IPS-18a (cell line): ENCODE measurements around the gene ATRN.

Experiments used
- H3K27ac ChIP-seq: one replicate; pipeline ENCODE4 v1.5.1; 2013; ENCODE audit warnings: low read length
- H3K27me3 ChIP-seq: one replicate; pipeline ENCODE4 v1.6.1; 2013; ENCODE audit warnings: mild to moderate bottlenecking, low read length; ENCODE audit not compliant: control insufficient read depth, insufficient read depth
- H3K36me3 ChIP-seq: one replicate; pipeline ENCODE4 v1.6.1; 2013; ENCODE audit warnings: low read depth, low read length; ENCODE audit not compliant: control insufficient read depth
- H3K4me1 ChIP-seq: one replicate; pipeline ENCODE4 v1.6.1; 2013; ENCODE audit warnings: low read depth, low read length; ENCODE audit not compliant: control insufficient read depth
- H3K4me3 ChIP-seq: one replicate; pipeline ENCODE4 v1.5.1; 2013; ENCODE audit warnings: low read length
- H3K9ac ChIP-seq: one replicate; pipeline ENCODE4 v1.6.1; 2013; ENCODE audit warnings: mild to moderate bottlenecking, low read length, moderate library complexity
- H3K9me3 ChIP-seq: one replicate; pipeline ENCODE4 v1.6.1; 2013; ENCODE audit warnings: low read depth, low read length; ENCODE audit not compliant: control insufficient read depth

ATRN gene

DNA sequence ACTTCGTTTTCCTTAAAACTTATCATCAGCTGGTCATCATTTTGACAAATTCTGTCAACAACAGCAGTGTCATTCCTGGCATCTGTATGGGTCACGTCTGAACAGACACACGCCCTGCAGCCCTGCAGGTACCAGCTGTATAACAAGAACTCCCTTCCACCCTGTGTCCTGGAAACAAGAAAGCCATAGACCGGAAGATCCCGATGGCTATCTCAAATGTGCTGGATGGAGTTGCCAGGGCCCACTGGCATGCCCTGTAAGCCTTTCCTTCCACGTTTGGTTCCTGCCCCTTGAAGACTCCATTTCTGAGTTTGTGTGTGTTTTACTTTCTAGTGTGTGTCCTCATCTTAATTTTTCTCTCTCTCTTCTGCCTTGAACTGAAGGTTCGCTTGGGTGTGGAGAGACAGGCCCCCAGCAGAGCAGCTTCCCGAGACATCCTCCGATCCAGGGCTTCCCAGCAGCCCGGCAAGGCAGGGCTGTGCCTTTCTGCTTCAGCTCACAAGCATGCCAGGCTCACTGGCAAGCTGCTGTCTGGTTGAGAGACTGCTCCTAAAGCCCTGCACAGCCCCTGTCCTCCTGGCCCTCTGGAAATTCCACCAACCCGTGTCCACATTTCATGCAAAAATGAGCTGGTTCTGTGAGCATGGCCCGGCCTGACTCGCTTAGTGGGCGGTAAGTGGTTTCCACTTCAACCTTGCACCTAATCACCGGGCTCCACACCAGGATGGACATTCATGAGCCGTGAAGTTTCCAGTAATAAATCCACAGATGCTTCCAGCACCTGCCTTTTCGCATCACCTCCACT, 183.7 kb downstream of the ATRN start:
- H3K9ac ChIP-seq = no peak overlapping the region
- H3K9me3 ChIP-seq = no peaks in the 10 kb centered on the region
- no peak overlapping the region for H3K4me3 ChIP-seq
- H3K4me1 ChIP-seq = no peaks in the 10 kb centered on the region
- no peaks in the 10 kb centered on the region for H3K36me3 ChIP-seq
- H3K27ac ChIP-seq = no peak overlapping the region
- H3K27me3 ChIP-seq = no peaks in the 10 kb centered on the region

DNA sequence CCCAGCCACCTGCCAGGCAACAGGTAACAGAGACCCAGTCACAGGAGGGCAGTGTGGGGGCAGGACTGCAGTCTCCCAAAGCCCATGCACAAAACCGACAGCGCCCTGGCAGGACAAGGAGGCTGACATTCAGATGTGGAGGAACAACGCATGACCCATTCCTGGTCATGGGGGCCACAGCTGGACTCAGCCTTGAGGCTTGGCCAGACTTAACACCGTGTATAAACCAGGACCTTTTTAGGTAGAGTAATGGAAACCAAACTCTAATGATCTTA, 184.2 kb downstream of the ATRN start:
- Histone ChIP-seq H3K27me3 (no peaks in the 10 kb centered on the region), H3K36me3 (no peaks in the 10 kb centered on the region), H3K9ac (no peak overlapping the region), H3K4me3 (no peak overlapping the region), H3K4me1 (no peaks in the 10 kb centered on the region), H3K9me3 (no peaks in the 10 kb centered on the region), H3K27ac (no peak overlapping the region)

DNA sequence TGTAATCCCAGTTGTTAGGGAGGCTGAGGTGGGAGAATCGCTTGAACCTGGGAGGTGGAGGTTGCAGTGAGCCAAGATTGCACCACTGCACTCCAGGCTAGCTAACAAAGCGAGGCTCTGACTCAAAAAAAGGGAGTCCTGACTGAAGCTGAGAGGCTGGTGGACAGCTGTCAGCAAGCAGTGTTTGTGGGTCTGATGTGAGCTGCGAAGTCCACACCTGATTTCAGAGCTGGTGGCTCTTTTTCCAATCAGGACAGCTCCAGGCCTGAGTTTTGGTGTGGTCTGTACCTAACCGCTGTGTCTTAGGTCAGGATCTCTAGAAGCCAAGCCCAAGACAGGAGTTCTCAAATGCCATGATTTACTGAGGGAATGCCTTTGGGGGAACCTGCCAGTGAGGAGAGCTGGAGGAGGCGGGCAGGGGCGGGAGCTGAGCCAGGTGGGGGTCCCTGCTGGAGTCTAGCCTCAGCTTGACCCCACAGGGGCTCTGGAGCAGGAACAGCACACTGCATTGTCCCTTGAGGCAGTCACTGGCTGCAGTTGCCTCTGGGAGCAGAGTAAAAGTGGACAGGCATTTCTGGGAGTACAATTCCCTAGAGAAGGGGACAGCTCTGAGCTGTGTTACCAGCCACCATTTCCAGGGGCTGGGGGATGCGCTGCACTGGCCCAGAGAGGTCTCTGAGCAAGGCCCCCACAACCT, 187.3 kb downstream of the ATRN start:
- no peaks in the 10 kb centered on the region for H3K4me1 ChIP-seq
- H3K9me3 ChIP-seq = no peaks in the 10 kb centered on the region
- H3K27ac ChIP-seq = no peak overlapping the region
- H3K9ac ChIP-seq = no peak overlapping the region
- H3K4me3 ChIP-seq = no peak overlapping the region
- H3K36me3 ChIP-seq = no peaks in the 10 kb centered on the region
- no peaks in the 10 kb centered on the region for H3K27me3 ChIP-seq

DNA sequence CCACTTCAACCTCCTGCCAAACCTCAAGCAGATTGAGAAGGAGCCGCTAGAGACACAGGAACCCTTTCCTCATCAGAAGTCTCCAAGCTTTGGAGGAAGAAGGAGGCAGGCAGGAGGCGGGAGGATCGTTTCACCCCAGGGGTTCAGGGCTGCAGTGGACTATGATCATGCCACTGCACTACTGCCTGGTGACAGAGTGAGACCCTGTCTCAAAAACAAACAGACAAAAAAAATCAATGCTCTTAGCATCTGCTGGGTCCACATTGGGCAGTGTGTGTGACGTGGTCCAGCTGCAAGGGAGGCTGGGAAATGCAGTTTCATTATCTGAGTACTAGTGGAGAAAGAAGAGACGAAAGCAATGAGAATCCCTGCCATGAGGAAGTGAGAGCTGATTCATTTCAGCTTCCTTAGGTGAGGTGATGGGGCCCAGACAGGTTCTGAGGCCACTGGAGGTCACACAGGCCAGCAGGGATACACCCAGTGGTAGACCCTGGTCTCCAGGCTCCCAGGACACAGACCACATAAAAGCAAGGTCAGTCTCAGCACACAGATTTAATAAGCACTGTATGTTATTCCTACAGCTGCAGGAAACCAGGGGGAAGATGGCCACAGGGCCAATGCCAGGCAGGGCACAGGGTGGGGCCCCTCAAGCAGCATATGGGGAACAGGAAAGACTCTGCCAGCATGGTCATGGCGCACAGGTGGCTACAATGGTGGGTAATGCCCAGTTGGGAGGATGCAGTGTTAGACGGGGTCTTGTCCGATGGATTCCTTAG, 188.1 kb downstream of the ATRN start:
- no peaks in the 10 kb centered on the region for H3K27me3 ChIP-seq
- no peaks in the 10 kb centered on the region for H3K4me1 ChIP-seq
- H3K9me3 ChIP-seq = no peaks in the 10 kb centered on the region
- H3K9ac ChIP-seq = no peak overlapping the region
- H3K36me3 ChIP-seq = no peaks in the 10 kb centered on the region
- H3K4me3 ChIP-seq = no peak overlapping the region
- no peak overlapping the region for H3K27ac ChIP-seq

DNA sequence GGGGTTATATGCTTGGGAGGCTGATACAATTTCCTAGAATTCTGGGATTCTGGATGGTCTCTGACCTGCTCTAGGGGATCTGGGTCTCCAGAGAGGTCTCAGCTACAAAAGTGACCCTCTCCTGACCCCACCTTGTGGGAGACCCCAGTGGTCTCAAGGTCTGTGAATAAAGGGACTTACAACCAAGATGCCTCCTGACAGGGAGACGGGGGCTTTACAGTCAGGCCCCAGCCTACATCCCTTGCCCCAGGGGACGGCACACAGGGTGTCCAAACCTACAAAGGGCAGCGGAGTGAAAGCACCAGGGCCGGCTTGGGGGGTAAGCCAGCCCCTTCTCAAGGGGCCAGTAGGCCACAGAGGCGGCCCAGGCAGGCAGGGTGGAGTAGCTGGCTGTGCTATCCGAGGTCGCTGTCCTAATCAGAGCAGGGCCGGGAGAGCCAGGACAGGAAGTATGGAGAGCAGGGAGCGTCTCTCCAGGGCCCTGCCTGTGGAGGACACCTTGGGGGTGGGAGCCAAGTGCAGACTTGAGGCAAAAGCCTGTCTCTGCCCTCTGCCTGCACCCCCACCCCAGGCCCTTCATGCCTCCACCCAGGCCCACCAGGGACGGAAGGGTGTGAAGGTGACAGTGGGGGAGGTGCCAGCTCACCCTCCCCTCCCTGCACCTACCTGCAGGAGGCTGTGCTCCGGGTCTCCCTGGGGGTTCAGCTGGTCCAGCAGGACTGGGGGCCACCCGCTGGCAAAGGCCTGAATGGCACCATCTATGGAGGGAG, 188.9 kb downstream of the ATRN start:
- Histone ChIP-seq H3K27ac (no peak overlapping the region), H3K36me3 (no peaks in the 10 kb centered on the region), H3K9me3 (no peaks in the 10 kb centered on the region), H3K9ac (no peak overlapping the region), H3K4me1 (no peaks in the 10 kb centered on the region), H3K27me3 (no peaks in the 10 kb centered on the region), H3K4me3 (no peak overlapping the region)

DNA sequence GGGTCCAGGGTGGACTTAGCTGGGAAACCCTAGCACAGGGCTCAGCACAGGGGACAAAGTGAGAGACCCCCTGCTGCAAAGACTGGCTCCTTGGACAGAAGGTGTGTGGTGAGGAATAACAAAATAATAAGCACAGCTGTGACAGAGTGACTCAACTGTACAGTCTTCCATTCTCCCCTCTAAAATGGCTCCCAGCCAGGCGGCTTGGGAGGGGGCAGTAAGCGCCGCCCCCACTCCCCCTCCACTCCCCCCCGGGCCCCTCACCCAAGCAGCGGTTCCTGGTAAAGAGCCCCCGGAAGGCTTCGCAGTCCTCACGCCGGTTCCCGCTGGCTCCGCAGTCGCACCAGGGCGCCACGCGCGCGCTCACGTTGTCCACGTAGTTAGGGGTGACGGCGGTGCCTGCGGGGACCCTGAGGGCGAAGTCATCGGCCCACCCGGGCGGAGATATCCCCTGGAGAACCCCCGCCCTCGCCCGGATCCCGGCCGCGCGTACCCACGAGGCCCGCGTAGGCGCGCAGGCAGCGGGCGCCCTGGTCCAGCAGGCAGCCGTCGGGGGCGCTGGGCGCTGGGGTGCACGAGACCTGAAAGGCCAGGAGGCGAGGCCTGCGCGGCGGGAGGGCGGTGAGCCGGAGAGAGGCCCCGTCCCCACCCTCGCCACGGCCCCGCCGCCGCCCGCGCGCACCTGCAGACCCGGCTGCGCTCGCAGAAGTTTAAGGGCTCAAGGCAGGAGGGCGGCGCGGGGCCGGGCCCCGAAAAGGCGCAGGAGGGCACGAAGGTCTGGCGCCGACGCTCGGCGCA, 189.6 kb downstream of the ATRN start:
- Histone ChIP-seq H3K4me3 (no peak overlapping the region), H3K36me3 (no peaks in the 10 kb centered on the region), H3K4me1 (no peaks in the 10 kb centered on the region), H3K27me3 (no peaks in the 10 kb centered on the region), H3K9me3 (no peaks in the 10 kb centered on the region), H3K27ac (no peak overlapping the region), H3K9ac (no peak overlapping the region)

DNA sequence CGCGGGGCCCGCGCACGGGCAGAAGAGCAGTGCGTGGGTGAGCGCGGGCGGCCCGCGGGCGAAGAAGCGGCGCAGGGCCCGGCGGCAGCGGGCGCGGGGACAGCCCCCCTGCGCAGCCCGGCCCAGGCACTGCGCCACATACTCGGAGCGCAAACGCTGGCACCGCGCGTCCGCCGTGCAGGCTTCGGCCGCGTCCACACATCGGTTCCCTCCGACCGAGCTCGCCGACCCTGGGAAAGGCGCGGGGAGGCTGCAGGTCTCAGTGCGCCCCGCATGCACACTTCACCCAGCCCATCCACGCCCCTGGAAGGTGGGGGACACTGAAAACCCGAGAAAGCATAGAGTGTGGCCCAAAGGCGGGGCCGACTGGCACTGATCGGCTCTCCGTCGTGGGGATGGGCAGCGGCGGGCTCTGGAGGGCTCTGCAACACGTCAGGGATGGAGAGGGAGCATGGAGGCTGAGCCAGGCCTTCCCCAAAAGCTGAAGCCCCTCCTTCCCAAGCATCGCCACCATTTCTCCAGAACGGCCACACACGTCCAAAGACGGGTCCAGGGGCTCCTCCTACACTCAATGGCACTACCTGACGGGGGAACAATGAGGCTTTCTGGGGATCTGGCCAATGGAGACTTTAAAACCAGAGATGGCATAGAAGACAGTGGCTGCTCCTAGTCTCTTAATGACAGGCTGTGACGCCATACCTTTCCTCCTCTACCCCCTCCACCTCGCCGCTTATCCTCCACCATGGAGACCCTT, 190.4 kb downstream of the ATRN start:
- no peaks in the 10 kb centered on the region for H3K4me1 ChIP-seq
- H3K9me3 ChIP-seq = no peaks in the 10 kb centered on the region
- no peaks in the 10 kb centered on the region for H3K36me3 ChIP-seq
- no peak overlapping the region for H3K9ac ChIP-seq
- H3K27me3 ChIP-seq = no peaks in the 10 kb centered on the region
- no peak overlapping the region for H3K4me3 ChIP-seq
- no peak overlapping the region for H3K27ac ChIP-seq

DNA sequence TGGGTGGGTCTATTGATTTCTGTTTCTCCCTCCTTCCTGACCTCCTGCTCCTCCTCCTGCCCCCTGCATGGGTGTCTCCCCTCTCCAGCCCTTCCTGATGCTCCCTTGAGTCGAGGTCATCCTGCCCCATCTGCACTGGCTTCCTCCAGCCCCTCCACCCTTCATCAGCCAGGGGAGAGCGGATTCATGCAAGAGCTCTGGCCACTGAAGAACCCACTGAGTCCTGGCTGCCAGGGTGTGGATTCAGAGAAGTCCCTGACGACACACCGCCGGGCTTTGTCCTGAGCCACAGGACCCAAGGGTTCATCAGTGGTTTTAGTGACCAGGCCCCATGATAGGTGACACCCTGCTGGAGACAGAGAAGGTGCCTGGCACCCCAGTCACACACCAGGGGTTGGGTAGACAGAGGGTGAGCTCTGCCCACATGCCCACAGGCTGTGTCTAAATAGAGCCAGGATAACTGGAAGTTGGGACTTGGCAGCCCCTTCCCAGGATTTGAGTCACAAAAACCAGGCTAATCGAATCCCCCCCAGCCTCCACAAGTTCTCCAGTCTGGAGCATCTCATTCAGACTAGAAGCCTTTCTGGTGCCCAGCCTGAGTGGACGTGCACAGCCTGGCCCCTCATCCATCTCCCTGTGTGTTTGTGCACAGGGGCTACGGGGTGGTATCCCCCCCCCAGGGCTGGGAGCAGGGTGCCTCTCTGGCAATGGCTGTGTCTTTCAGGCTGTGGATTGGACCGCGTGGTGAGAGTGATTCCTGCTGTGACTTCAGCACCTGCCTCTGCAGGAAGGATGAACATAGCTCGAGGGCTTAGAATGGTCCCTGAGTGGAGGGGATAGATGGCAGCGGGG, 191.2 kb downstream of the ATRN start:
- no peaks in the 10 kb centered on the region for H3K36me3 ChIP-seq
- H3K9me3 ChIP-seq = no peaks in the 10 kb centered on the region
- H3K4me3 ChIP-seq = no peak overlapping the region
- H3K9ac ChIP-seq = no peak overlapping the region
- no peaks in the 10 kb centered on the region for H3K27me3 ChIP-seq
- no peak overlapping the region for H3K27ac ChIP-seq
- no peaks in the 10 kb centered on the region for H3K4me1 ChIP-seq

DNA sequence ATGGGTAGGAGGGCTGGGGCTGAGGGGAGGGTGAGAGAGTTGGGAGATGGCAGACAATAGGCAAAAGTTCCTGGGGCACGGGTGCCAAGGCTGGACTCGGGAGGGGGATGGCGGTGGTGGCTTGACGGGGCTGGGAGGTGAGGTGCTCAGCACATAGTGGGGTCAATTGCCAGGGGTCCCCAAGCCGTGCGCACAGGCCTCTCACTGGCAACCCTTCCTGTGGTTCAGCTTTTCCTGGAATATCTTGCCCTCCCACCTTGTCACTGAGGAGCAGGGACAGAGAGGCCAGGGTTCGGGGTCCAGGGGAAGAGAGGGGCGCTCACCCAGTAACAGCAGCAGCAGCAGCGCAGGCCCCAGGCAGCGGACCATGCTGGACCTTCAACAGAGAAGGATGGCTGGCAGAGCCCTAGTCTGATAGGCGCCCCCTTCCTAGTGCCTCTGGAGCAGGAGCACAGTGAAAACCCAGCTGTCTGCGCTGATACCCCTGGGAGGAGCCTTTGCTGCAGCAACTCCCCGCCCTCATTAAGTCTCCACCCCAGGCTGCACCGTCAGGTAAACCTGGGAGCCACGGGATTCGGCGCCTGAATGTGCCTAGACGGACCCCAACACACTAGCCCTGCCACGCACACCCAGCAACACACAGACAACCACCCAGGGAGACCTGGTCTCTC, 192.3 kb downstream of the ATRN start, which contains the start of gene GFRA4:
GFRA4 (minus strand) TSS at position 369 of the 671 bp plus-strand sequence; CDS start at position 369, 0 bp downstream.
- Histone ChIP-seq H3K4me1 (no peaks in the 10 kb centered on the region), H3K27me3 (no peaks in the 10 kb centered on the region), H3K9ac (no peak within 1 kb of the TSS), H3K9me3 (no peaks in the 10 kb centered on the region), H3K4me3 (no peak within 1 kb of the TSS), H3K36me3 (no peaks in the 10 kb centered on the region), H3K27ac (no peak within 1 kb of the TSS)
